ENCODE data around the gene RASGRF2. TPM values are rescaled to one million over a fixed set of nuclear protein-coding genes. Genes with fewer than 3 reads are reported as not detected.

The RASGRF2 gene
- total and polyA plus RNA-seq, 9 of the 15 experiments (the other 6 are each of a cell fraction or from before 2014, with no cell fraction given) = 0.01 to 0.22 (median 0.08) TPM; not detected in 2

DNA sequence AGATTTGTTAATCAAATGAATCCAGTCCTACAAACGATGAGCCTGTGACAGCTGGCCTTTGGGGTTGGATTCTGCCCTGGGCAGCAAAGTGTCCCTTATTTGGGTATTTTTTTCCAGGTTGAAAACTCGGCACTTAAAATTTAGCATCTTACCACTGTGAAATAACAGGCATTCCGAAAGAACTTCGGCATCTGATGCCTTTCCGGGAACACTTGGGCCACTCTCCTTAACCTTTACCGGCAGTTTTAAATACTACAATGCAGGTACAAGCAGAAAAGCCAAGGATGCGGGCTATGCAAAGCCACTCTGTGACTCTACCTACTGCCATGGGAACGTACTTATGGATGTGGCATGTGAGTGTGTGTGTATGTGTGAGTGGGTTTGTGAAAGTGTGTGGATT, 1.0 kb upstream of the RASGRF2 start:
- Histone ChIP-seq H3K4me2 (ENCODE audit: insufficient read depth, low read length) (no peak overlapping the region), H3K9me3 (replicated peaks; ENCODE audit: control insufficient read depth, insufficient read depth, low read depth, low read length) (no peaks in the 10 kb centered on the region), H3K4me3 (no peak overlapping the region), H3K79me2 (ENCODE audit: control insufficient read depth, insufficient read depth, low read length) (no peaks in the 10 kb centered on the region), H3K9ac (ENCODE audit: insufficient read depth in 1 of 2, low read depth in 2 of 2, low read length in 2 of 2) (no peak overlapping the region), H3K4me1 (replicated peaks in 1 of 2; ENCODE audit: control insufficient read depth in 2 of 2, insufficient read depth in 2 of 2, low read length in 2 of 2) (no peaks in the 10 kb centered on the region), H3K36me3 (ENCODE audit: control insufficient read depth, insufficient read depth, low read length) (no peaks in the 10 kb centered on the region), H3K27ac (ENCODE audit: extremely low read depth, low read depth, low read length) (no peak overlapping the region), H3K27me3 (ENCODE audit: control insufficient read depth in 2 of 2, insufficient read depth in 2 of 2, low read length in 2 of 2) (peaks cover 21 to 24% of the 10 kb centered on the region in 2 experiments; a peak in 4 of 5 replicates), H3K9me1 (ENCODE audit: control insufficient read depth, insufficient read depth, low read length) (no peaks in the 10 kb centered on the region), H4K20me1 (replicated peaks; ENCODE audit: control insufficient read depth, insufficient read depth, low read length) (no peaks in the 10 kb centered on the region), H2AFZ (ENCODE audit: low read depth, low read length) (no peak overlapping the region)
- DNase-seq (ENCODE audit: extremely low read depth in 1 of 4, low spot score in 3 of 4) = no peak
- 3% methylated on average over 8 of the region's 8 CpGs for WGBS (ENCODE audit: insufficient coverage, low coverage, missing lambda C conversion rate)
- no TSS peak for BruUV-seq (replicated peaks)
- in situ Hi-C loops (cut with MboI) = no loop called here
- intact Hi-C loops (cut with micrococcal nuclease) = no loop called here
- ChIA-PET POLR2A (no interaction called here), CTCF (ENCODE audit: low intra/inter-chr PET ratio) (no interaction called here)
- no peak for ATAC-seq
- no peak for FAIRE-seq
- no peak for TF ChIP-seq CTCF (IDR thresholded peaks at IDR 0.05 in 2 of 3, conservative IDR thresholded peaks at IDR 0.05 in 1 of 3; ENCODE audit: insufficient read depth in 2 of 3, low read depth in 1 of 3, low read length in 3 of 3)
- TF ChIP-seq C11orf30 (IDR thresholded peaks at IDR 0.05; ENCODE audit: low read depth) = no peak
- TF ChIP-seq IRF2 (CRISPR knock-in tag; IDR thresholded peaks at IDR 0.05) = no peak
- TF ChIP-seq AFF4 (CRISPR knock-in tag; IDR thresholded peaks at IDR 0.05) = no peak
- TF ChIP-seq, protein P1, sequence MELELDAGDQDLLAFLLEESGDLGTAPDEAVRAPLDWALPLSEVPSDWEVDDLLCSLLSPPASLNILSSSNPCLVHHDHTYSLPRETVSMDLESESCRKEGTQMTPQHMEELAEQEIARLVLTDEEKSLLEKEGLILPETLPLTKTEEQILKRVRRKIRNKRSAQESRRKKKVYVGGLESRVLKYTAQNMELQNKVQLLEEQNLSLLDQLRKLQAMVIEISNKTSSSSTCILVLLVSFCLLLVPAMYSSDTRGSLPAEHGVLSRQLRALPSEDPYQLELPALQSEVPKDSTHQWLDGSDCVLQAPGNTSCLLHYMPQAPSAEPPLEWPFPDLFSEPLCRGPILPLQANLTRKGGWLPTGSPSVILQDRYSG (tag; conservative IDR thresholded peaks at IDR 0.05; ENCODE audit: low read depth) = no peak
- TF ChIP-seq, protein P2, sequence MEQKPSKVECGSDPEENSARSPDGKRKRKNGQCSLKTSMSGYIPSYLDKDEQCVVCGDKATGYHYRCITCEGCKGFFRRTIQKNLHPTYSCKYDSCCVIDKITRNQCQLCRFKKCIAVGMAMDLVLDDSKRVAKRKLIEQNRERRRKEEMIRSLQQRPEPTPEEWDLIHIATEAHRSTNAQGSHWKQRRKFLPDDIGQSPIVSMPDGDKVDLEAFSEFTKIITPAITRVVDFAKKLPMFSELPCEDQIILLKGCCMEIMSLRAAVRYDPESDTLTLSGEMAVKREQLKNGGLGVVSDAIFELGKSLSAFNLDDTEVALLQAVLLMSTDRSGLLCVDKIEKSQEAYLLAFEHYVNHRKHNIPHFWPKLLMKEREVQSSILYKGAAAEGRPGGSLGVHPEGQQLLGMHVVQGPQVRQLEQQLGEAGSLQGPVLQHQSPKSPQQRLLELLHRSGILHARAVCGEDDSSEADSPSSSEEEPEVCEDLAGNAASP (IDR thresholded peaks at IDR 0.05) = no peak
- no peak for TF ChIP-seq RNF219 (CRISPR knock-in tag; IDR thresholded peaks at IDR 0.05)
- no peak for TF ChIP-seq ZNF778 (CRISPR knock-in tag; IDR thresholded peaks at IDR 0.05)
- TF ChIP-seq SIN3B (IDR thresholded peaks at IDR 0.05; ENCODE audit: low read depth) = no peak
- TF ChIP-seq HNRNPUL1 (IDR thresholded peaks at IDR 0.05; ENCODE audit: low read length) = no peak
- TF ChIP-seq ARID1B (IDR thresholded peaks at IDR 0.05) = no peak
- TF ChIP-seq TCFL5 (CRISPR knock-in tag; conservative IDR thresholded peaks at IDR 0.05) = no peak
- no peak for TF ChIP-seq TAF15 (IDR thresholded peaks at IDR 0.05; ENCODE audit: low read depth, low read length)

Data from K562 (cell line).